Placental pericyte (primary cell): ENCODE results near the gene TMEM233. TPM values are rescaled to one million over a fixed set of nuclear protein-coding genes. Genes with fewer than 3 reads are reported as not detected.

Source experiments
- small RNA-seq: library from RNA; depleted of rRNA; stranded (forward); fragments of <200 nt; gene quantifications from one replicate; pipeline ENCODE3, GENCODE V24; 2012; ENCODE audit warnings: low replicate concordance
- total RNA-seq: library from RNA; depleted of rRNA; stranded (reverse); fragments of >200 nt; gene quantifications from 2 replicates; pipeline ENCODE4 v1.2.3, GENCODE V29; 2012

TMEM233 gene
- not detected in 2 replicates for total RNA-seq

DNA sequence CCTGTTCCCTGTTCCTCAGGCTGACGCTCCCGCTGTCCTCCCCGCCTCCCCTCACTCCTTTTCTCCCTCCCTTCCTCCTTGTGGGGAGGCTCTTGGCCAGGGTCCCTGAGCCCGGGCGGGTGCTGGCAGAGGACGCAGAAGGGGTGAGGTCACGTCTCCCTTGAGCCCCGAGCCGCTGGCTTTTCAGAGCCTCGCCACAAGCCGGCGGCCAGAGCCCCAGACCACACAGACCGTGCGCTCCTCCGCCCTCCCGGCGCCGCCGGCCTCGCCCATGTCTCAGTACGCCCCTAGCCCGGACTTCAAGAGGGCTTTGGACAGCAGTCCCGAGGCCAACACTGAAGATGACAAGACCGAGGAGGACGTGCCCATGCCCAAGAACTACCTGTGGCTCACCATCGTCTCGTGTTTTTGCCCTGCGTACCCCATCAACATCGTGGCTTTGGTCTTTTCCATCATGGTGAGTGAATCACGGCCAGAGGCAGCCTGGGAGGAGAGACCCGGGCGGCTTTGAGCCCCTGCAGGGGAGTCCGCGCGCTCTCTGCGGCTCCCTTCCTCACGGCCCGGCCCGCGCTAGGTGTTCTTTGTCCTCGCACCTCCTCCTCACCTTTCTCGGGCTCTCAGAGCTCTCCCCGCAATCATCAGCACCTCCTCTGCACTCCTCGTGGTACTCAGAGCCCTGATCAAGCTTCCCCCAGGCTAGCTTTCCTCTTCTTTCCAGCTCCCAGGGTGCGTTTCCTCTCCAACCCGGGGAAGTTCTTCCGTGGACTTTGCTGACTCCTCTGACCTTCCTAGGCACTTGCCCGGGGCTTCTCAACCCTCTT lies at the start of gene TMEM233:
TMEM233 (plus strand) TSS at position 197 of the 821 bp plus-strand sequence; CDS start at position 272, 75 bp downstream.

DNA sequence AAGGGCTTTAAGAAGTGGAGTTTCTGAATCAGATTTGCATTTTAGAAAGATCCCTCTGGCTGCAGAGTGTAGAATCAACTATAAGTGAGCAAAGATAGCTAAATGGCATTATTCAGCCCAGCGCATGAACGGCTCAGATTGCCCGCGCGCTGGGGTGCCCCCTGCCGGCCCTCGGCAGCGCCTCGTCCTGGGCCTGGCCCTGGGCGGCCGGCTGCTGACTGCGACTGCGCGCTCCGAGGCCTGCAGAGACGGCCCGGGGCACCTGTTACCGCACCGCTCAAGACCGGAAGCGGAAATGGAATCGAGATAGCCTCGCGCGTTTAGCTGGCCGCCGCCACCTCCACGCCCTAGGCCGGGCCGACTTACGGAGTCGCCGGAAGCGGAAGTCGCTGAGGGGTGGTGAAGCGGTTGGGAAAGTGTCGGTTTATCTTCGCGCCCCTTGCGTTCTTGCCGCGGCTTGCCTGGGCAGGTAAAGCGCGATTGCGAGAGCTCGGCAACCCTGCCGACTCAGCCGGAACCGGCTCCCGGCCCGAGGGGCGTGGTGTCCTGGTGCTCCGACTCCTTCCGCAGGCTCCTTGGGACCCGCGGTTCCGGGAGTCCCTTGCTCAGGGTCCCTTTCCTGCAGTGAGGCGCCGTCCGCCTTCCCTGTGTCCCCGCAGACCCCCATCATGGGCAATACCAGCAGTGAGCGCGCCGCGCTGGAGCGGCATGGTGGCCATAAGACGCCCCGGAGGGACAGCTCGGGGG lies 74.2 kb downstream of the TMEM233 start, which contains the start of gene PRKAB1:
PRKAB1 (plus strand) TSS at position 557 of the 747 bp plus-strand sequence; CDS start at position 669, 112 bp downstream.

Small RNA genes within 50 kb of the gene (small RNA-seq; reads per million reads assigned to genes)
- gene RN7SKP197: not detected

Other genes with a start within 250 kb of the TMEM233 start
- gene PRKAB1, start 74.4 kb downstream of the TMEM233 start, total RNA-seq: 15.5 and 21.7 TPM in 2 replicates